Umbilical cord (tissue), 2 donors: Measurements from ENCODE around the gene CST1. TPM values are rescaled to one million over a fixed set of nuclear protein-coding genes. Genes with fewer than 3 reads are reported as not detected.

Source experiments
- DNase-seq: peaks from one replicate; pipeline ENCODE4 v3.0.0-alpha.2; 2015; ENCODE audit warnings: low spot score
- total RNA-seq: library from RNA; depleted of rRNA; stranded (reverse); fragments of >200 nt; gene quantifications from one replicate; pipeline ENCODE4 v1.2.3, GENCODE V29; 2014; ENCODE audit warnings: low replicate concordance; ENCODE audit not compliant: insufficient read depth

Gene CST1
- total RNA-seq, 1 donor from 2014 or later = not detected

DNA sequence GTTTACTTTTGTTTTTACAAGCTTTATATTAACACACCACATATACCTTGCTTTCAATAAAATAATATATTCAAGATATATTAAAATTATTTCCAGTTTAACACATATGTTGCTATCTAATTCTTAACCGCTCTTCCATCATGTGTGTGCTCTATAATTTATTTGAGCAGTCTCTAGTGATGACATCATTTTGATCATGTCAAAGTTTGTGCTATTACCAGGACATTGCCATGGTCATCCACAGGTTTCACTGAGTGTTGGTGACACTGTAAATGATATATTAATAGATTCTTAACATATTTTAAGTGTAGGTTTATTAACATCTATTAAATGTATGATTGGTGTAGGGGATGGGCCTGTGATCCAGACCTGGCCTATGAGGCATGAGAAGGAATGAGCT is 44.8 kb downstream of the CST1 start:
- DNase-seq = no peak

DNA sequence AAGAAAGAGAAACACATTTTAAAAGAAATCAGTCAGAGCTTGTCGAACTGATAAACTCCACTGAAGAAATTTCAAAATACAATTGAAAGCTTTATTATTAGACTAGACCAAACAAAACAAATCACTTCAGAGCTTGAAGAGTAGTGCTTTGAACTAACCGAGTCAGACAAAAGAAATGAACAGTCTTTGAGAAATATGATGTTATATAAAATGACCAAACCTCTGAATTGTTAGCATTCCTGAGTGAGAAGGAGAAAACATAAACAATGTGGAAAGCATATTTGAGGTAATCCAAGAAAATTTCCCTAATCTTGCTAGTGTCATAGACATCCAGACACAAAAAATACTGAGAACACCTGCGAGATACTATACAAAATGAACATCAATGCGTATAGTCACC is 48.7 kb downstream of the CST1 start:
- DNase-seq = no peak

DNA sequence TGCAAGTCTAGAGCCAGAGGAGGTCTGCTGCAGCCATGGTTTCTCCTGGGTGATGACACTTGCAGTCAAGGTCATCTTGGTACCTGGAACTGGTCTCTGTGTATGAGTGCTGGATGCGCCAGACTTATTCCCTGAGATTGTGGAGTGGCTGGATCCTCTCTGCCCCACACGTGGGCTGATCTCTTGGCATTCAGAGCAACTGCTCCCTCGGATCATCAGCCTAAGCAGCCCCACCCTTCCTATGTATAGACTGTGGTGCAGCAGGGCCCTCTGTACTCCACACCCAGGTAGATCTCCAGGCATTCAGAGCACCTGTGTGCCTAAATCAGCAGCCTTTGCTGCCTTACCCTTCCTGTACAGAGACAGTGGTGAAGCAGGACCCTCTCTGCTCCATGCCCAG is 49.8 kb downstream of the CST1 start:
- DNase-seq = no peak

DNA sequence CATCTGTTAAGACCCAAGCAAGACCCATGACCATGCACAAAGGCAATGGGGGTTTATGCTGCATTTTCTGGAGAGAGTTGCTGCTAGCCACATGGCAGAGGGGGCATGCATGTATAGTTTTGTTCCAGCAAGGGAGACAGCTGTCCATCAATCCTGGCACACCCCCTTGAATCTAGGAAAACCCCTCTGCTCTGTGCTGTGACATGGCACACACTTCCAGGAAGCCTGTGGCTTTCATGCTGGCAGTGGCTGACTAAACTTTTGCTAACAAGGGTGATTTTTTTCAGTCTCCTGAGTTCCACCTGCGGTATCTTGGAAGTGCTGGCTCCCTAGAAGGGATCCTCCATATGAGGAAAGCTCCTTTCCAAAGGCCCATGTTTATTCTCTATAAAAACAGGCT is 52.8 kb downstream of the CST1 start:
- no peak for DNase-seq

Other genes starting within 250 kb of the CST1 start
- 0.96 TPM for gene CST9L, start 182.5 kb downstream of the CST1 start, total RNA-seq
- gene CST9, start 145.0 kb downstream of the CST1 start, total RNA-seq = not detected
- 92.7 TPM for gene CST3, start 113.0 kb downstream of the CST1 start, total RNA-seq
- gene CST4, start 61.9 kb downstream of the CST1 start, total RNA-seq = not detected
- not detected for gene CST2, start 75.8 kb upstream of the CST1 start, total RNA-seq
- gene CST5, start 128.8 kb upstream of the CST1 start, total RNA-seq = not detected
- not detected for gene GGTLC1, start 237.8 kb upstream of the CST1 start, total RNA-seq